Measurements from ENCODE around the gene FREM3.
"Not testable (repeated sequence)": the region's sequence is repeated elsewhere in the genome, so short reads cannot be mapped to it uniquely, and the experiment has no call there.

The FREM3 gene

DNA sequence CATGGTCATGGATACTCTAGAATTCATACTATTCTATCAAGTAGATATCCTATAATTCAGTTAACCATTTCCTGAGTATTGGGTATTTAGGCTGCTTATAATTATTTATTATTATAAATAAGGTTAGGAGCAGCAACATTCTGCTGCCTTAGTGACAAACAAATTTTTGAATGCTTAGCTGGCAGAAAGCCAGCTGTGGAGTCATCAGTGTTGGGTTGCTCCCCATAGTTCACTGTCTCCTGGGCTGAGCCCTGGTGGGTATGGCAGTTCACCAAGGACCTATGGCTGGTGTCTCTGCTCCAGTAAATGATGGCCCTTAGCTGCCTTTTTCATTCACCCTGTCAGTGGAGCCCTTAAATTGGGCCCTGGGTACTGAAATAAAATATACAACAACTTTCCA, 125.1 kb downstream of the FREM3 start:
- no peak for DNase-seq (ENCODE audit: low spot score)

- DNase-seq (ENCODE audit: low spot score) = no peak
These were observed 136.0 kb downstream of the FREM3 start for GRCh38 chr4:143564472-143564871.

GRCh38 chr4:143559757-143560147, 140.7 kb downstream of the FREM3 start:
- no peak for DNase-seq (ENCODE audit: low spot score)

GRCh38 chr4:143558823-143559756, 141.4 kb downstream of the FREM3 start:
- peak; percentile 70 for DNase-seq (ENCODE audit: low spot score)

GRCh38 chr4:143558286-143558685, 142.2 kb downstream of the FREM3 start:
- no peak for DNase-seq (ENCODE audit: low spot score)

DNA sequence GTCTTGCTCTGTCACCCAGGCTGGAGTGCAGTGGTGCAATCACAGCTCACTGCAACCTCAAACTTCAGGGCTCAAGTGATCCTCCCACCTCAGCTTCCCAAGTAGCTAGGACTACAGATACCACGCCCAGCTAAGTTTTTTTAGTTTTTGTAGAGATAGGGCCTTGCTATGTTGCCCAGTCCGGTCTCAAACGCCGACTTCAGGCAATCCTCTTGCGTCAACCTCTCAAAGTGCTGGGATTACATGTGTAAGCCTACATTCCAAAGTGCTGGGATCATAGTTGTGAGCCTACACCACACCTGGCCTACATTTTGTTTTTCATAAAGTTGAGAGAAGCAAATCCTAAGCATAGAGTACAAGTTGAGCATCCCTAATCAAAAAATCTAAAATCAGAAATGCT, 144.8 kb downstream of the FREM3 start:
- no peak for DNase-seq (ENCODE audit: low spot score)

- DNase-seq (ENCODE audit: low spot score) = no peak
These were observed 145.5 kb downstream of the FREM3 start for GRCh38 chr4:143554728-143555597.

DNA sequence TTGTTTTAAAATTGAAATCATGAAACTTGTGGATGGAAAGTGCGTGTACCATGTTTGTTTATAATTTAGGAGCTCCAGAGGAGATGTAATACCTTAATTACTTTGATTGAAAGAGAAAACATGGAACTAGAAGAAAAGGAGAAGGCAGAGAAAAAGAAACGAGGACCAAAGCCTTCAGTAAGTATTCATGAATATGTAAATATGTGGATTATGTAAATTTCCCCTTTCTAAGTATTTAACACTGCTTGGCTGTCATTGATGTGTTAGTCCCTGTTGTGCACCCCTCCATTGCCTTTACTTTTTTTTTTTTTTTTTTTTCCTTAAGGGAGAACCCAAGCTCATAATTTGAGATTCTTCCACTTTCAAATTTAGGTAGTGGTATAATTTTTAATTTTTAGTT, 150.5 kb downstream of the FREM3 start:
- no peak for DNase-seq (ENCODE audit: low spot score)

- DNase-seq (ENCODE audit: low spot score) = no peak
These were observed 160.8 kb downstream of the FREM3 start for GRCh38 chr4:143539670-143540023.

- DNase-seq (ENCODE audit: low spot score) = no peak
These were observed 161.4 kb downstream of the FREM3 start for GRCh38 chr4:143538979-143539669.

- no peak for DNase-seq (ENCODE audit: low spot score)
These were observed 168.5 kb downstream of the FREM3 start for GRCh38 chr4:143531788-143532491.

DNA sequence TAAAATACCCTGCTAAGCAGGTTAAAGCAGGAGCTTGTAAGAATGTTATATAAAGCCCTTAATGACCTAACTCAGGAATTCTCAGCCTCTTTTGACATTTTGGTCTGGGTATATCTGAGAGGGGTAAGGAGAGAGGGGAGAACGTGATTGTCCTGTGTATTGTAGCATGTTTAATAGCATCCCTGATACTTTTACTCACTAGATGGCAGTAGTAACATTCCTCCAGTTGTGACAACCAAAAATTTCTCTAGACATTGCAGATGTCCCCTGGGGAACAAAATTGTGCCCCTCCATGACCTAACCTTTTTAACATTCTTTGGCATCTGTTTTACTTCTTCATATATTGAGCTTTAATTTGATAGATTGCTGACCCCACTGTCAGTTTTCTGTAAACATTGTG, 169.1 kb downstream of the FREM3 start:
- DNase-seq (ENCODE audit: low spot score) = no peak

GRCh38 chr4:143528046-143528445, 172.4 kb downstream of the FREM3 start:
- not testable (repeated sequence) for DNase-seq (ENCODE audit: low spot score)

Measured in CD4-positive, alpha-beta T cell treated with Interleukin-6 at 100 ng/mL for 8 hours (primary cell).